ENCODE measurements around the gene OR6B1.
"Not testable (repeated sequence)": the region's sequence is repeated elsewhere in the genome, so short reads cannot be mapped to it uniquely, and the experiment has no call there.

Gene OR6B1

GRCh38 chr7:144032985-144033709 lies 33.0 kb downstream of the OR6B1 start:
- DNase-seq (ENCODE audit: low spot score in 2 of 2) (no peak), ATAC-seq (replicated peaks; ENCODE audit: extremely low read depth, poor library complexity, severe bottlenecking) (no peak)
- H3K4me1 Mint-ChIP-seq, result no peaks in the 10 kb centered on the region
- peaks cover 54% of the 10 kb centered on the region for H3K27me3 Mint-ChIP-seq
- H3K4me3 Mint-ChIP-seq, result no peak overlapping the region
- H3K27ac Mint-ChIP-seq (ENCODE audit: low read depth), result no peak overlapping the region
- no peaks in the 10 kb centered on the region for H3K9me3 Mint-ChIP-seq
- H3K36me3 Mint-ChIP-seq (ENCODE audit: insufficient read depth), result no peaks in the 10 kb centered on the region

- H3K4me3 Mint-ChIP-seq, result no peak overlapping the region
- H3K27me3 Mint-ChIP-seq, result peaks cover 53% of the 10 kb centered on the region
- H3K36me3 Mint-ChIP-seq (ENCODE audit: insufficient read depth), result no peaks in the 10 kb centered on the region
- no peaks in the 10 kb centered on the region for H3K9me3 Mint-ChIP-seq
- ATAC-seq (replicated peaks; ENCODE audit: extremely low read depth, poor library complexity, severe bottlenecking) (no peak), DNase-seq (ENCODE audit: low spot score in 2 of 2) (no peak)
- no peak overlapping the region for H3K27ac Mint-ChIP-seq (ENCODE audit: low read depth)
- H3K4me1 Mint-ChIP-seq, result no peaks in the 10 kb centered on the region
These were observed 35.3 kb downstream of the OR6B1 start for GRCh38 chr7:144035385-144035784.

GRCh38 chr7:144036302-144036885 lies 36.3 kb downstream of the OR6B1 start:
- H3K4me1 Mint-ChIP-seq, result no peaks in the 10 kb centered on the region
- DNase-seq (ENCODE audit: low spot score in 2 of 2) (no peak), ATAC-seq (replicated peaks; ENCODE audit: extremely low read depth, poor library complexity, severe bottlenecking) (no peak)
- no peak overlapping the region for H3K4me3 Mint-ChIP-seq
- no peaks in the 10 kb centered on the region for H3K9me3 Mint-ChIP-seq
- H3K36me3 Mint-ChIP-seq (ENCODE audit: insufficient read depth), result no peaks in the 10 kb centered on the region
- no peak overlapping the region for H3K27ac Mint-ChIP-seq (ENCODE audit: low read depth)
- H3K27me3 Mint-ChIP-seq, result peaks cover 43% of the 10 kb centered on the region

- H3K4me1 Mint-ChIP-seq, result no peaks in the 10 kb centered on the region
- DNase-seq (ENCODE audit: low spot score in 2 of 2) (no peak), ATAC-seq (replicated peaks; ENCODE audit: extremely low read depth, poor library complexity, severe bottlenecking) (no peak)
- H3K4me3 Mint-ChIP-seq, result no peak overlapping the region
- H3K27me3 Mint-ChIP-seq, result peaks cover 33% of the 10 kb centered on the region
- no peak overlapping the region for H3K27ac Mint-ChIP-seq (ENCODE audit: low read depth)
- no peaks in the 10 kb centered on the region for H3K36me3 Mint-ChIP-seq (ENCODE audit: insufficient read depth)
- no peaks in the 10 kb centered on the region for H3K9me3 Mint-ChIP-seq
These were observed 37.4 kb downstream of the OR6B1 start for GRCh38 chr7:144037414-144038035.

- Mint-ChIP-seq H3K27me3 (peaks cover 20% of the 10 kb centered on the region), H3K27ac (ENCODE audit: low read depth) (no peak overlapping the region), H3K4me1 (no peaks in the 10 kb centered on the region), H3K9me3 (no peaks in the 10 kb centered on the region), H3K4me3 (no peak overlapping the region), H3K36me3 (ENCODE audit: insufficient read depth) (no peaks in the 10 kb centered on the region)
- DNase-seq (ENCODE audit: low spot score in 2 of 2), result no peak
- no peak for ATAC-seq (replicated peaks; ENCODE audit: extremely low read depth, poor library complexity, severe bottlenecking)
These were observed 38.8 kb downstream of the OR6B1 start for GRCh38 chr7:144038887-144039286.

GRCh38 chr7:144048648-144049047 lies 48.5 kb downstream of the OR6B1 start, which contains the start of gene OR2A5:
Gene OR2A5, plus strand, starts transcription at chr7:144048948. Its CDS starts 1,454 bp downstream, at chr7:144050402.
- H3K36me3 Mint-ChIP-seq (ENCODE audit: insufficient read depth), result no peaks in the 10 kb centered on the region
- no peak within 1 kb of the TSS for H3K4me3 Mint-ChIP-seq
- no peaks in the 10 kb centered on the region for H3K9me3 Mint-ChIP-seq
- H3K4me1 Mint-ChIP-seq, result no peaks in the 10 kb centered on the region
- H3K27me3 Mint-ChIP-seq, result peaks cover 44% of the 10 kb centered on the region
- no peak for ATAC-seq (replicated peaks; ENCODE audit: extremely low read depth, poor library complexity, severe bottlenecking)
- H3K27ac Mint-ChIP-seq (ENCODE audit: low read depth), result no peak within 1 kb of the TSS
- DNase-seq (ENCODE audit: low spot score in 2 of 2), result no peak

GRCh38 chr7:144049491-144049890 lies 49.4 kb downstream of the OR6B1 start:
- no peak overlapping the region for H3K4me3 Mint-ChIP-seq
- DNase-seq (ENCODE audit: low spot score in 2 of 2) (no peak), ATAC-seq (replicated peaks; ENCODE audit: extremely low read depth, poor library complexity, severe bottlenecking) (no peak)
- H3K27ac Mint-ChIP-seq (ENCODE audit: low read depth), result no peak overlapping the region
- no peaks in the 10 kb centered on the region for H3K36me3 Mint-ChIP-seq (ENCODE audit: insufficient read depth)
- no peaks in the 10 kb centered on the region for H3K9me3 Mint-ChIP-seq
- H3K4me1 Mint-ChIP-seq, result no peaks in the 10 kb centered on the region
- H3K27me3 Mint-ChIP-seq, result peaks cover 53% of the 10 kb centered on the region

- H3K27me3 Mint-ChIP-seq, result peaks cover 59% of the 10 kb centered on the region
- no peaks in the 10 kb centered on the region for H3K36me3 Mint-ChIP-seq (ENCODE audit: insufficient read depth)
- DNase-seq (ENCODE audit: low spot score in 2 of 2) (no peak), ATAC-seq (replicated peaks; ENCODE audit: extremely low read depth, poor library complexity, severe bottlenecking) (no peak)
- no peak overlapping the region for H3K4me3 Mint-ChIP-seq
- H3K4me1 Mint-ChIP-seq, result no peaks in the 10 kb centered on the region
- H3K9me3 Mint-ChIP-seq, result no peaks in the 10 kb centered on the region
- H3K27ac Mint-ChIP-seq (ENCODE audit: low read depth), result no peak overlapping the region
These were observed 50.0 kb downstream of the OR6B1 start for GRCh38 chr7:144050093-144050492.

- peaks cover 67% of the 10 kb centered on the region for H3K27me3 Mint-ChIP-seq
- H3K36me3 Mint-ChIP-seq (ENCODE audit: insufficient read depth); H3K4me1 Mint-ChIP-seq; H3K4me3 Mint-ChIP-seq; ATAC-seq (replicated peaks; ENCODE audit: extremely low read depth, poor library complexity, severe bottlenecking); H3K9me3 Mint-ChIP-seq; H3K27ac Mint-ChIP-seq (ENCODE audit: low read depth); DNase-seq (ENCODE audit: low spot score in 2 of 2): not testable (repeated sequence)
These were observed 50.8 kb downstream of the OR6B1 start for GRCh38 chr7:144050884-144051283.

GRCh38 chr7:144057954-144058353 lies 57.8 kb downstream of the OR6B1 start:
- peaks cover 4% of the 10 kb centered on the region for H3K4me1 Mint-ChIP-seq
- peaks cover 70% of the 10 kb centered on the region for H3K27me3 Mint-ChIP-seq
- H3K9me3 Mint-ChIP-seq, result peaks cover 5% of the 10 kb centered on the region
- H3K4me3 Mint-ChIP-seq, result no peak overlapping the region
- ATAC-seq (replicated peaks; ENCODE audit: extremely low read depth, poor library complexity, severe bottlenecking) (no peak), DNase-seq (ENCODE audit: low spot score in 2 of 2) (no peak)
- H3K27ac Mint-ChIP-seq (ENCODE audit: low read depth), result no peak overlapping the region
- H3K36me3 Mint-ChIP-seq (ENCODE audit: insufficient read depth), result no peaks in the 10 kb centered on the region

Measured in central memory CD8-positive, alpha-beta T cell (primary cell).